Femur (tissue), 1 donor: ENCODE measurements around the gene CLIP4.

Experiments
- DNase-seq: peaks from one replicate; pipeline ENCODE4 v3.0.0-alpha.2; 2017

Gene CLIP4

DNA sequence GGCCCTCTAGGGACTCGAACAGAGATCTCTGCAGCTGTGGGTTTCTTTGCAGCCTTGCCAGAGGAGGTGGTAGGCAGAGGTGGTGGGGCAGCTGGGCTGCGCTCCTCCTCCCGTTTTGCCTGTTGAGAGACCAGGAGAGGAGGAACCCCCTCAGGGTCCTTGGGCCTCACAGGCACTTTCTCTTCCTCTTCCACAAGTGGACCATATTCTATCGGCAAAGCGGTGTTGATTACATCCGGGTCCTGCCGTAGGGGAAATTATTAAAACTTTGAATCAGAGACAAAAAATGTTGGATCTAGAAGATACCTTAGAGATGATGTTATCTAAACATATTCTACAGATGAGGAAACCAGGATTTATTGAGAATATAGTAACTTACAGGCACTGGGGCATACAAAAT is 78.5 kb downstream of the CLIP4 start:
- DNase-seq = no peak

DNA sequence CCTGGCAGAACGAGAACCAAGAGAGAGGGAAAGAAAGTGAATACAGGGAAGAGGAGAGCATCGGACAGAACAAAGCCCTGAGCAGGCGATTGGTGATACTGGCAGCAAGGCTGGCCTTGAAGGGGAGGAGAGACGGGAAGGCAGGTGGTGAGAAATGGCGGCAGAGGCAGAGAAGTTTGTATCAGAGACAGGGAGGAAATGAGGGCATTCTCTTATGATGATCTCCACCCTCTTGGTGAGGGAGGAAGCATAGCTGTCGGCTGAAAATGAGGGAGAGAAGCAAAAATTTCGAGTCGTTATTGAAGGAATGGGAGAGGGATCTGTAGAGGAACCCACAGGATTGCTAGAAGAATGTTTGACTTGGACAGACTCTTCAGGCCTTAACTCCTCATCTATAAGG is 80.6 kb downstream of the CLIP4 start:
- DNase-seq = no peak

GRCh38 chr2:29196792-29197788 is 81.9 kb downstream of the CLIP4 start:
- peak; percentile 70 for DNase-seq

DNA sequence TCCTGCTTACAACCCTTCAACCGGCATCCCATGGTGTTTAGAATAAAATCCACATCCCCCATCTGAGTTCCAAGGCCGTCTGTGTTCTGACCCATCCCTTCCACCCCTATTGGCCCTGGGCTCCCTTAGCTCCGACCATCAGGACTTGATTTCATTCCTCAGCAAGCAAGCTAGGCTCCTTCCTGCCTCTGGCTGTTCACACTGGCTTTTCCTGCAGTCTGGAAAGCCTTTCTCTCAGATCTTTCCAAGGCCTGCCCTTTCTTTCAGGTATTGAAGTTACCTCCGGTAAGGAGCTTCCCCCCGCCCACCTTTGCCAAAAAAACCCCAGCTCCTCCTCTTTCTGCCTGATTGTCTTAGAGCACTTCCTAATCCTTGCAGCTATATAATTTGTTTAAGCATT is 86.8 kb downstream of the CLIP4 start:
- no peak for DNase-seq

DNA sequence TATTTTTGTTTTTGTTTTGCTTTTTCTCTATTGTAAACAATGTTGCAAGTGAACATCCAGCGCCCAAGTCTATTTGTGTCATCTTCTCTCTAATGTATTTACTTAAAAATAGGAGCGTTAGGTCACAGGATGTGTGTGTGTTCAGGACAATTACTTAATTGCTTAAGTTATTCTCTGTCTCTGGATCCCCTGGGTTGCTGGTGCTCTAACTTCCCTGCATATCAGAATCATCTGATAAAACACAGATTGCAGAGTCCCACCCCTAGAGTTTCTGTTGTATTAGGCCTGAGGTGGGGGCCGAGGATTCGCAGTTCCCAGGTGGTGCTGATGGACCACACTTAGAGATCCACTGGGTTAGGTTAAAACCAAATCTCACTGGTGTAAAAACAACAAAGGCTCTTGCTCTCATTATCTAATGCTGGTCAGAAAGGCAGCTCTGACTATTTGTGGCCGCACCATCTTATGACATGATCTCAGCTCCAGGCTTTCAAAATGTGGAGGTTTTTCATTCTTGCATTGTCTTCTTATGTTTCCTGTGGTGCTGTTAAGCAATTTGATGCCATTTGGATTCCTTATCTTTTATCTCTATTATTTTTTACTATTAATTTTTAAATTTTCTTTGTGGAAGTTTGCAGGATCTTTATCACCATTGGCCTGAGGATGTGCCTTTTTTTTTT is 87.7 kb downstream of the CLIP4 start:
- no peak for DNase-seq

GRCh38 chr2:29206941-29207340 is 91.7 kb downstream of the CLIP4 start:
- DNase-seq = no peak

GRCh38 chr2:29207352-29208148 is 92.3 kb downstream of the CLIP4 start:
- DNase-seq = no peak

GRCh38 chr2:29209551-29209950 is 94.3 kb downstream of the CLIP4 start:
- DNase-seq = no peak

DNA sequence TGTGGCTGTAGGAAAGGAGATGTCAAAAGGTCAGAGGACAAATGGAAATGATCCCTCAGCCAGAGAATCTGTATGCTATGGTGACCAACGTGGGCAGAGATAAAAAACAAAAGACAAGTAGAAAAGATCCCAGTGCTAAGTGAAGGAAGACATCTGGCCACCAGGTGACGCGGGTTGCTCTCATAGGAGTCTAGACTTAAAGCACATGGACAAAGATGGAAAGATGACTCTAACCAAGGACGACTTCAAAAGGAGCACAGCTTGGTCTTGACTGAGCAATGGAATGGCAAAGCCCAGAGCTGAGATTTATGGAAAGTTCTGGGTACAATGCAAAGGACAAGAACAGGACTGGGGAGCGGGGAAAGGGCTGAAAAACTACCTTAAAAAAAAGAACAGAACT is 96.8 kb downstream of the CLIP4 start:
- no peak for DNase-seq

DNA sequence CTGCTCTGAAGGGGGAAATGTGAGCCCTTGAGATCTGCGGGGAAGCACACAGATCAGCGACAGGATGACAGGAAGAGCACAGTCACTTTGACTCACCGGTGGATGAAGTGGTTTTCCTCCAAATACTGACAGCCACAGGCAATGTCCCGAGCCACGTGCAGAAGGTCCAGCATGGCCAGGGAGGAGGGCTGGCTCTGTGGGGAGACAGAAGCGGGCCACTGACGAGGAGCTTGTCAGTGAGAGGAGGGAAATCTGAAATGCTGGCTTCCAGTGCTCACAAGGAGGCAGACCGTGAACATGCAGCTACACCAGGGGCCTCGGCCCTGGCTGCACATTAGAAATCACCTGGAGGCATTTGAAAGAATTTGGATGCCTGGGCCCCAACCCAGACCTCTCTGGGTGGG is 98.7 kb downstream of the CLIP4 start:
- no peak for DNase-seq

- no peak for DNase-seq
Measured at GRCh38 chr2:29215073-29215472, 99.9 kb downstream of the CLIP4 start.

DNA sequence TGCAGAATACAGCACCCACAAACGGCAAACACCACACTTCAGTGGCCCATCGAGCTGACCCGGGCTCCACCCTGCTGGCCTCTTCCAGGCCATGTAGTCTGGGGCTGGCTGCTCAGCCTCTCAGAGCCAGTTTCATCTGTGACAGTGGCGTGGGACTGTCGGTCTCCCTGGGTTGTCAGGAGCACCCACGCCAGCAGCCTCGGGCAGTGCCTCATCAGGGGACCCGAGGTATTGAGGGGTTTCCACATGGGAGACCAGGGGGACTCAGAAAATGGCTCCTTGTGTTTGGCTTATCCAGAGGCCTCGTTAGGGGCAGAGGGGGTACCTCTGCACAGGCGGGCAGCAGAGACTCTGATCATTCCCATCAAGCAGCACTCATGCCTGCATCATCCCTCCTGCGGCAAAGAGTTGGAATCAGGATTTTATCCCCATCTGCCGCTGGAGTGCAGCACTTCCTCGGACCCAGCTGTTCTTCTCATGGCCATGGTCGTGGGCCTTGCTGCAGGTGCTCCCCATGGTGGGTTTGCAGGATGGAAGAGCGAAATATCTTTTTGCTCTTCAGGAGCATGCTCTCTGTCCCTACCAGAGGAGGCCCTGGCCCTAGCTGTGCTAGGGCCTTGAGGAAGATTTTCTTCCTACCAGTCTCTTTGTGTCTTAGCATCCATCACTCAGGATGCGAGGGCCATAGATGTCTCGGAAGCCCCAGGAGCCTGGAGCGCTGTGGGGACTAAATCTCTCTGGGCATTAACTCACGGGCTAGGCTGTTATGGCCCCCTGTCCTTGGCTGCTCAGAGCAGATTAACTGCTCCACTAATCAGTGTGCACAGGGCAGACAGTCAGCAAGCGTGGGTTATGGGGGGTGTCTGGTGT is 100.8 kb downstream of the CLIP4 start:
- no peak for DNase-seq

GRCh38 chr2:29216609-29216909 is 101.3 kb downstream of the CLIP4 start:
- no peak for DNase-seq

GRCh38 chr2:29218071-29218470 is 102.9 kb downstream of the CLIP4 start:
- DNase-seq = no peak

DNA sequence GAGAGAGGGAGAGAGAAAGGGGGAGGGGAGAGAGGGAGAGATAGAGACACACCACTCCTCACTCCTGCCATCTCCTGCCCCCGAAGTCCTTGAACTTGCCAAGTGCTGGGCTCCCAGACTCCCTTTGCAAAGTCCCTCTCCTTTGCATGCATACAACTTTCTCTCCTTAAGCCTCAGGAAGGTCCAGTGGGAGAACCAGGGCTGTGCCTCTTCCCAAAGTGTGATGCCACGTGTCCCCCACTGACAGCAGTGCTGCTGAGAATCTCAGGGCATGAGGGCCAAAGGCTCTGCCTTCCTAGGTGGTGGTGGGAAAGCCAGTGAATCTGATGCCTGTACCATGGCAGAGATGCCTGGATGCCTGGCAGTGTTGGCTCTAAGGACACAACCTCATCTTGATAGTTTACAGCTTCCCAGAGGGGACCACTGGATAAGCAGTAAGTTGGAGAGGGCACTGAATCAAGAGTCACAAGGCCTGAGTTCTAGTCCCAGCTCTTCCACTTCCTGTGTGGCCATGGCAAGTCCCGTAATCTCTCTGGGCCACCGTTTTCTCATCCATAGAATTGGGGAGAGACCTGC is 103.4 kb downstream of the CLIP4 start:
- DNase-seq = no peak

GRCh38 chr2:29219374-29219773 is 104.2 kb downstream of the CLIP4 start:
- DNase-seq = no peak

DNA sequence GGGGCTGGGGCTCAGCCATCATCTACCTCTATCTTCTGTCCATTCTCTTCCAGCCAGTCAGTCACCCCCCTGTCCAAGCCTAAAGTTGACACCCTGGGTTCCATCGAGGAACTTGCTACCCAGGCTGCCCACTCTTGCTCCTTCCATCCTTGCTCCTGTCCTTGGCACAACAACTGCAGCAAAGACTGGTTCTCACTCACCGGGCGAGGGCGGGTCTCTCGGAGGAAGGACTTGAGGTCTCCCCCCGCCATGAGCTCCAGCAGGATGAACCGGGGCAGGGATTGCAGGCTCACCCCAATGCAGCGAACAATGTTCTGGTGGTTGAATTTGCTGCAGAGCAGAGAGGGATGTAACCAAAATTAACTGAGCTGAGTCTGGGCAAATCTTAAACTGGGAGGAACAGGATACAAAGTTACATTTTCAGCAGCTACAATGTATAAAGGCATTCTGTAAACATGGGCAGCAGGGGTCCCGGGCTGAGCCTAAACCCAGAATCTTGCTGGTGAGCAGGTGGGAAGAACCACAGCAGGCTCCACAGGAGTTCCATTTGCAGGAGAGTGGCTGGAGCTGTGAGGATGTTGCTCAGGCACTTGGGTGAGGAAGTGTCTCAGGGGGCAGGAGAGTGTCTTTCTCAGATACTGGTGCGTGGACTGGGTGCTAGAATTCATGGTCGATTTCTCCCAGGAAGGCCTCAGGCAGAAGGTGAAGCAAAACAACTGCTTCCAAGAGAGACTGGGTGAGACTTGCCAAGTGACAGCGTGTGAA is 105.5 kb downstream of the CLIP4 start:
- no peak for DNase-seq

DNA sequence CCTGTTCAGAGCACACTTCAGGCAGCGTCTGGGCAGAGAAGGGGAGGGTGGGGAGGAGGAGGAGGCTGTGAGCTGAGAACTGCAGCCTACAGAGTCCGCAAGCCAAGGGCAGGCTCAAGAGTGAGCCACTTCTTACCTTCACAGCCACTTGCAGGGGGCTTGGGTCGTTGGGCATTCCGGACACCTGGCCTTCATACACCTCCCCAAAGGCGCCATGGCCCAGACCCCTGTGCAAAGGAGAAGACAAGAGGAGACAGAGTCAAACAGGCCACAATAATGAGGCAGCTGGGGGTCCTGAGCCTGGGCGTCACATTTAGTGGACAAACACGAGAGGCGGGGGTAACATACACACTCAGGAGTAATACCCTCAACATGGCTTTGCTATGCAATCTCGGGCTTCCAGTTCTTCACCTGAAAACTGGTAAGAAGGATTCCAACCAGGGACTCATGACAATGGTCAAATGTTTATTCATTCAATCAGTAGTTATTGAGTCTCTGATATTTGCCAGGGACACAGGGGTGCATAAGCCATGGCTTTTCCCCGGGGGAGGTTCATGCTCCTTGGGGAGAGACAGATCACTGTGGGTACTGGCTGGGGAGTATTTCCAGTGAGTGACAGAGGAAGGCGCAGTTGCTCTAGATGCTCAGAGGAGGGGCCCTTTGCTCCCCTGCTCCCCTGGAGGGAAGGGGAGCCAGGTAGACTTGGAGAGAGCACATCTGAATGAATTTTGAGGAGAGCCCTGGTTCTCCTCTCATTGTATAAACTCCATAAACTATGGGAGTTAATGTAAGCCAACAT is 107.4 kb downstream of the CLIP4 start:
- DNase-seq = no peak

DNA sequence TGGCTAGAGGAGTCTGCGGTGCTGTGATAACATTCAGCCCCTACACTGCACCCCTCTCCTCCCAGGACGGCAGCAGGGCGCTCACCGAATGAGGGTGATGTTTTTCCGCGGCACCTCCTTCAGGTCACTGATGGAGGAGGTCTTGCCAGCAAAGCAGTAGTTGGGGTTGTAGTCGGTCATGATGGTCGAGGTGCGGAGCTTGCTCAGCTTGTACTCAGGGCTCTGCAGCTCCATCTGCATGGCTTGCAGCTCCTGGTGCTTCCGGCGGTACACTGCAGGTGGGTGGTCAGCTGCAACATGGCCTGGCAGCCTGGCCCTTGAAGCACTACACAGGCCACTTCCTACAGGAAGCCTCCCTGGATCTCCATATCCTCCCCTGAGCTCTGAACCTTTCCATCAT is 108.0 kb downstream of the CLIP4 start:
- no peak for DNase-seq
